HEK293 (cell line): ENCODE results near the gene ERF.

Experiments
- GLIS2 ChIP-seq: fragments of 450-650 bp; formaldehyde crosslinking; IDR thresholded peaks from 2 replicates; pipeline ENCODE4 v1.5.1; 2016; ENCODE audit warnings: missing biosample characterization, missing genetic modification characterization
- PRDM4 ChIP-seq: fragments of 450-650 bp; formaldehyde crosslinking; IDR thresholded peaks from 2 replicates; pipeline ENCODE4 v1.5.1; 2017; ENCODE audit warnings: missing biosample characterization, missing genetic modification characterization
- ZNF211 ChIP-seq: fragments of 450-650 bp; formaldehyde crosslinking; IDR thresholded peaks from 2 replicates; pipeline ENCODE4 v1.5.1; 2016; ENCODE audit warnings: low read depth, missing biosample characterization, missing genetic modification characterization
- ZNF223 ChIP-seq: fragments of 450-650 bp; formaldehyde crosslinking; IDR thresholded peaks from 2 replicates; pipeline ENCODE4 v1.5.1; 2016; ENCODE audit warnings: missing biosample characterization, missing genetic modification characterization
- ZNF610 ChIP-seq: fragments of 450-650 bp; formaldehyde crosslinking; IDR thresholded peaks from 2 replicates; pipeline ENCODE4 v1.5.1; 2016; ENCODE audit warnings: missing biosample characterization, missing genetic modification characterization, borderline replicate concordance
- TF ChIP-seq, protein P1 (sequence below): fragments of 450-650 bp; formaldehyde crosslinking; IDR thresholded peaks from 2 replicates; pipeline ENCODE4 v1.5.1; 2016; ENCODE audit warnings: missing biosample characterization, missing genetic modification characterization
- TF ChIP-seq, protein P2 (sequence below): fragments of 450-650 bp; IDR thresholded peaks from 2 replicates; pipeline ENCODE4 v1.5.1; 2018; ENCODE audit warnings: missing biosample characterization, mild to moderate bottlenecking, missing genetic modification characterization

DNA sequence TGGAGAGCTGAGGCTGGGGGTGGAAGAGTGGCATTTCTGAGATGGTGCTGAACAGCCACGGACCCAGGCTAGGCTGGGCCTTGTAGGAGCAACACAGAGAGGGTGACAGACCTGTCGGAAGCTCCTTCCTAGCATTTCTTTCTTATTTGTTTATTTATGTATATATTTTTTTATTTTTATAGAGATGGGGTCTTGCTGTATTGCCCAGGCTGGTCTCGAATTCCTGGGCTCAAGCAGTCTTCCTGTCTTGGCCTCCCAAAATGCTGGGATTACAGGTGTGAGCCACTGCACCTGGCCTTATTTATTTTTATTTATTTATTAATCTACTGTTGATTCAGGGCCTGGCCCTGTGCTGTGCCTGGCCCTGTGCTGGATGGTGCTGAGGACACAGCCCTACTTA lies 20.6 kb upstream of the ERF start:
- TF ChIP-seq, protein P1, sequence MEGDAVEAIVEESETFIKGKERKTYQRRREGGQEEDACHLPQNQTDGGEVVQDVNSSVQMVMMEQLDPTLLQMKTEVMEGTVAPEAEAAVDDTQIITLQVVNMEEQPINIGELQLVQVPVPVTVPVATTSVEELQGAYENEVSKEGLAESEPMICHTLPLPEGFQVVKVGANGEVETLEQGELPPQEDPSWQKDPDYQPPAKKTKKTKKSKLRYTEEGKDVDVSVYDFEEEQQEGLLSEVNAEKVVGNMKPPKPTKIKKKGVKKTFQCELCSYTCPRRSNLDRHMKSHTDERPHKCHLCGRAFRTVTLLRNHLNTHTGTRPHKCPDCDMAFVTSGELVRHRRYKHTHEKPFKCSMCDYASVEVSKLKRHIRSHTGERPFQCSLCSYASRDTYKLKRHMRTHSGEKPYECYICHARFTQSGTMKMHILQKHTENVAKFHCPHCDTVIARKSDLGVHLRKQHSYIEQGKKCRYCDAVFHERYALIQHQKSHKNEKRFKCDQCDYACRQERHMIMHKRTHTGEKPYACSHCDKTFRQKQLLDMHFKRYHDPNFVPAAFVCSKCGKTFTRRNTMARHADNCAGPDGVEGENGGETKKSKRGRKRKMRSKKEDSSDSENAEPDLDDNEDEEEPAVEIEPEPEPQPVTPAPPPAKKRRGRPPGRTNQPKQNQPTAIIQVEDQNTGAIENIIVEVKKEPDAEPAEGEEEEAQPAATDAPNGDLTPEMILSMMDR (tag by site-specific recombination) = no peak
- TF ChIP-seq ZNF610 = no peak
- TF ChIP-seq PRDM4 = no peak
- TF ChIP-seq ZNF211 (tag by site-specific recombination) = no peak
- no peak for TF ChIP-seq GLIS2 (tag by site-specific recombination)
- no peak for TF ChIP-seq ZNF223 (tag by site-specific recombination)
- TF ChIP-seq, protein P2, sequence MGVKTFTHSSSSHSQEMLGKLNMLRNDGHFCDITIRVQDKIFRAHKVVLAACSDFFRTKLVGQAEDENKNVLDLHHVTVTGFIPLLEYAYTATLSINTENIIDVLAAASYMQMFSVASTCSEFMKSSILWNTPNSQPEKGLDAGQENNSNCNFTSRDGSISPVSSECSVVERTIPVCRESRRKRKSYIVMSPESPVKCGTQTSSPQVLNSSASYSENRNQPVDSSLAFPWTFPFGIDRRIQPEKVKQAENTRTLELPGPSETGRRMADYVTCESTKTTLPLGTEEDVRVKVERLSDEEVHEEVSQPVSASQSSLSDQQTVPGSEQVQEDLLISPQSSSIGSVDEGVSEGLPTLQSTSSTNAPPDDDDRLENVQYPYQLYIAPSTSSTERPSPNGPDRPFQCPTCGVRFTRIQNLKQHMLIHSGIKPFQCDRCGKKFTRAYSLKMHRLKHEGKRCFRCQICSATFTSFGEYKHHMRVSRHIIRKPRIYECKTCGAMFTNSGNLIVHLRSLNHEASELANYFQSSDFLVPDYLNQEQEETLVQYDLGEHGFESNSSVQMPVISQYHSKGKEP (tag by site-specific recombination) = no peak
